ENCODE data around the gene ATRX.

The ATRX gene

GRCh38 chrX:77493677-77494553 lies 292.1 kb downstream of the ATRX start:
- peak; percentile 89 for DNase-seq

- DNase-seq = no peak
Measured at GRCh38 chrX:77484045-77484444, 302.0 kb downstream of the ATRX start.

- no peak for DNase-seq
Measured at GRCh38 chrX:77455437-77455836, 330.6 kb downstream of the ATRX start.

Data from fibroblast of skin of back (primary cell).